Left forelimb (tissue), 1 donor: ENCODE measurements around the gene TMEM143.
"Not testable (repeated sequence)": the region's sequence is repeated elsewhere in the genome, so short reads cannot be mapped to it uniquely, and the experiment has no call there.

Source experiments
- DNase-seq: peaks from one replicate; pipeline ENCODE4 v3.0.0-alpha.2; 2018; ENCODE audit warnings: low spot score

The TMEM143 gene

GRCh38 chr19:48330012-48330681 is 33.6 kb downstream of the TMEM143 start:
- DNase-seq = no peak

- DNase-seq = no peak
These were observed 34.4 kb downstream of the TMEM143 start for GRCh38 chr19:48329167-48329891.

GRCh38 chr19:48325265-48325910 is 38.4 kb downstream of the TMEM143 start, which contains the start of gene EMP3:
EMP3 (plus strand) TSS chr19:48325552; CDS start chr19:48326845, 1,293 bp downstream.
- DNase-seq = peak; percentile 94

GRCh38 chr19:48321622-48322591 is 41.8 kb downstream of the TMEM143 start:
- DNase-seq = peak; percentile 99

GRCh38 chr19:48321372-48321621 is 42.4 kb downstream of the TMEM143 start:
- peak; percentile 93 for DNase-seq

- DNase-seq = peak; percentile 88
These were observed 43.8 kb downstream of the TMEM143 start for GRCh38 chr19:48319647-48320541.

GRCh38 chr19:48318286-48318987 is 45.3 kb downstream of the TMEM143 start:
- DNase-seq = no peak

GRCh38 chr19:48317708-48317960 is 46.1 kb downstream of the TMEM143 start:
- not testable (repeated sequence) for DNase-seq

- DNase-seq = no peak
These were observed 48.0 kb downstream of the TMEM143 start for GRCh38 chr19:48315712-48316111.

GRCh38 chr19:48311384-48311783 is 52.4 kb downstream of the TMEM143 start:
- no peak for DNase-seq

GRCh38 chr19:48310227-48310626 is 53.5 kb downstream of the TMEM143 start:
- no peak for DNase-seq

GRCh38 chr19:48309731-48310130 is 54.0 kb downstream of the TMEM143 start:
- not testable (repeated sequence) for DNase-seq

- peak; percentile 80 for DNase-seq
These were observed 54.8 kb downstream of the TMEM143 start for GRCh38 chr19:48308631-48309586.

- no peak for DNase-seq
These were observed 59.9 kb downstream of the TMEM143 start for GRCh38 chr19:48303866-48304265.

- no peak for DNase-seq
These were observed 60.4 kb downstream of the TMEM143 start for GRCh38 chr19:48303367-48303766.

GRCh38 chr19:48302600-48302959 is 61.2 kb downstream of the TMEM143 start:
- DNase-seq = no peak

GRCh38 chr19:48301886-48302599 is 61.7 kb downstream of the TMEM143 start:
- no peak for DNase-seq

- DNase-seq = no peak
These were observed 65.8 kb downstream of the TMEM143 start for GRCh38 chr19:48297975-48298374.
